ENCODE results near the gene KMT2C. TPM values are rescaled to one million over a fixed set of nuclear protein-coding genes. Genes with fewer than 3 reads are reported as not detected.

Gene KMT2C
- total and polyA plus RNA-seq, 4 donors, result 6.3 to 35.3 (median 19.3) TPM

GRCh38 chr7:152176797-152177196 is 259.0 kb downstream of the KMT2C start:
- Histone ChIP-seq H3K27ac (ENCODE audit: low read depth in 1 of 2, low read length in 2 of 2) (no peak overlapping the region), H3K9ac (ENCODE audit: low read depth in 1 of 2, low read length in 2 of 2) (no peak overlapping the region), H3K27me3 (ENCODE audit: control insufficient read depth in 4 of 4, insufficient read depth in 4 of 4, low read length in 3 of 4) (no peaks in the 10 kb centered on the region), H3K36me3 (ENCODE audit: control insufficient read depth in 4 of 4, insufficient read depth in 3 of 4, low read depth in 1 of 4, low read length in 3 of 4) (peaks cover 2 to 52% (median 40%) of the 10 kb centered on the region in 4 donors), H3K4me1 (ENCODE audit: control insufficient read depth in 4 of 4, insufficient read depth in 4 of 4, low read length in 3 of 4) (no peaks in the 10 kb centered on the region), H3K4me3 (ENCODE audit: low read depth in 1 of 3, low read length in 3 of 3) (no peak overlapping the region), H3K9me3 (ENCODE audit: control insufficient read depth in 4 of 4, low read length in 3 of 4) (no peaks in the 10 kb centered on the region)
- no peak for TF ChIP-seq FOXA2 (IDR thresholded peaks at IDR 0.05)
- TF ChIP-seq YY1 (IDR thresholded peaks at IDR 0.05), result no peak
- TF ChIP-seq NR2F2 (IDR thresholded peaks at IDR 0.05), result no peak
- TF ChIP-seq JUND (IDR thresholded peaks at IDR 0.05), result no peak
- no peak for TF ChIP-seq RAD21 (IDR thresholded peaks at IDR 0.05)
- TF ChIP-seq HNF4A (conservative IDR thresholded peaks at IDR 0.05), result no peak
- no peak for TF ChIP-seq RXRA (IDR thresholded peaks at IDR 0.05)
- TF ChIP-seq GABPA (IDR thresholded peaks at IDR 0.05 in 1 of 2, conservative IDR thresholded peaks at IDR 0.05 in 1 of 2), result no peak
- no peak for TF ChIP-seq ZBTB33 (IDR thresholded peaks at IDR 0.05)
- no peak for TF ChIP-seq TAF1 (conservative IDR thresholded peaks at IDR 0.05)
- no peak for TF ChIP-seq REST (IDR thresholded peaks at IDR 0.05)
- TF ChIP-seq HNF4G (IDR thresholded peaks at IDR 0.05), result no peak
- TF ChIP-seq EGR1 (IDR thresholded peaks at IDR 0.05; ENCODE audit: low read depth in 2 of 2), result no peak
- no peak for TF ChIP-seq MAX (IDR thresholded peaks at IDR 0.05)
- no peak for TF ChIP-seq FOXA1 (IDR thresholded peaks at IDR 0.05)
- no peak for TF ChIP-seq CTCF (IDR thresholded peaks at IDR 0.05; ENCODE audit: low read depth, low read length, missing input control)
- no peak for TF ChIP-seq SP1 (IDR thresholded peaks at IDR 0.05)
- TF ChIP-seq ATF3 (IDR thresholded peaks at IDR 0.05), result no peak
- no peak for DNase-seq (ENCODE audit: low spot score)
- WGBS, result 91% methylated on average over 2 of the region's 2 CpGs

All from liver (tissue), 9 donors.